SK-N-SH treated with all-trans-retinoic acid at 6 μM for 48 hours (cell line): ENCODE data around the gene DOCK4.
"Not testable (repeated sequence)": the region's sequence is repeated elsewhere in the genome, so short reads cannot be mapped to it uniquely, and the experiment has no call there.

ENCODE experiments used
- ATAC-seq: fragments of 200-7000 bp; cut with Tn5 transposase; 3 replicates; pipeline ENCODE4 v1.9.1; 2020; ENCODE audit warnings: mild to moderate bottlenecking, moderate library complexity
- ARNTL ChIP-seq: fragments of 450-650 bp; formaldehyde crosslinking; IDR thresholded peaks from 2 replicates; pipeline ENCODE4 v1.5.0; 2020; ENCODE audit warnings: low read depth, mild to moderate bottlenecking, moderate library complexity, borderline replicate concordance
- BACH2 ChIP-seq: fragments of 250-450 bp; sonication (Bioruptor Pico); IDR thresholded peaks from 2 replicates; pipeline ENCODE4 v1.9.0; 2021; ENCODE audit warnings: mild to moderate bottlenecking, borderline replicate concordance
- CREB5 ChIP-seq: fragments of 250-450 bp; sonication (Bioruptor Pico); IDR thresholded peaks from 2 replicates; pipeline ENCODE4 v1.5.1; 2020; ENCODE audit warnings: low read depth, mild to moderate bottlenecking, moderate library complexity
- CSDC2 ChIP-seq: fragments of 250-450 bp; sonication (Bioruptor Pico); IDR thresholded peaks from 2 replicates; pipeline ENCODE4 v1.5.0; 2020; ENCODE audit warnings: mild to moderate bottlenecking, moderate library complexity
- CSRNP3 ChIP-seq: fragments of 250-450 bp; sonication (Bioruptor Pico); IDR thresholded peaks from 2 replicates; pipeline ENCODE4 v1.5.1; 2021; ENCODE audit warnings: mild to moderate bottlenecking, moderate library complexity
- ESRRG ChIP-seq: fragments of 250-450 bp; sonication (Bioruptor Pico); IDR thresholded peaks from 2 replicates; pipeline ENCODE4 v1.6.1; 2021; ENCODE audit warnings: mild to moderate bottlenecking
- GLIS3 ChIP-seq: fragments of 250-450 bp; sonication (Bioruptor Pico); IDR thresholded peaks from 2 replicates; pipeline ENCODE4 v1.5.0; 2020; ENCODE audit warnings: mild to moderate bottlenecking, moderate library complexity
- ISL1 ChIP-seq: fragments of 250-450 bp; sonication (Bioruptor Pico); IDR thresholded peaks from 2 replicates; pipeline ENCODE4 v2.1.2; 2022; ENCODE audit warnings: mild to moderate bottlenecking, moderate library complexity
- OSR1 ChIP-seq: fragments of 250-450 bp; sonication (Bioruptor Pico); IDR thresholded peaks from 2 replicates; pipeline ENCODE4 v1.8.0; 2022; ENCODE audit warnings: moderate library complexity, mild to moderate bottlenecking, inconsistent platforms
- POU6F1 ChIP-seq: fragments of 250-450 bp; sonication (Bioruptor Pico); IDR thresholded peaks from 2 replicates; pipeline ENCODE4 v1.8.0; 2021; ENCODE audit warnings: low read depth, mild to moderate bottlenecking, moderate library complexity, borderline replicate concordance
- PPARA ChIP-seq: fragments of 250-450 bp; sonication (Bioruptor Pico); IDR thresholded peaks from 2 replicates; pipeline ENCODE4 v1.5.0; 2020; ENCODE audit warnings: mild to moderate bottlenecking, borderline replicate concordance
- RARB ChIP-seq: fragments of 250-450 bp; sonication (Bioruptor Pico); IDR thresholded peaks from 2 replicates; pipeline ENCODE4 v1.8.0; 2021; ENCODE audit warnings: mild to moderate bottlenecking, moderate library complexity
- TCF4 ChIP-seq: fragments of 250-450 bp; sonication (Bioruptor Pico); IDR thresholded peaks from 2 replicates; pipeline ENCODE4 v1.8.0; 2021; ENCODE audit warnings: mild to moderate bottlenecking, moderate library complexity, borderline replicate concordance
- TOX ChIP-seq: fragments of 250-450 bp; sonication (Bioruptor Pico); IDR thresholded peaks from 2 replicates; pipeline ENCODE4 v1.8.0; 2021; ENCODE audit warnings: mild to moderate bottlenecking, moderate library complexity, borderline replicate concordance
- TSHZ2 ChIP-seq: fragments of 250-450 bp; sonication (Bioruptor Pico); IDR thresholded peaks from 2 replicates; pipeline ENCODE4 v1.5.0; 2020; ENCODE audit warnings: mild to moderate bottlenecking, moderate library complexity
- ZC3H10 ChIP-seq: fragments of 250-450 bp; sonication (Bioruptor Pico); IDR thresholded peaks from 2 replicates; pipeline ENCODE4 v1.5.1; 2021; ENCODE audit warnings: mild to moderate bottlenecking, moderate library complexity
- ZFP3 ChIP-seq: fragments of 250-450 bp; sonication (Bioruptor Pico); IDR thresholded peaks from 2 replicates; pipeline ENCODE4 v1.5.0; 2020; ENCODE audit warnings: mild to moderate bottlenecking, moderate library complexity
- ZFP30 ChIP-seq: fragments of 450-650 bp; formaldehyde crosslinking; IDR thresholded peaks from 2 replicates; pipeline ENCODE4 v1.5.0; 2022; ENCODE audit warnings: mild to moderate bottlenecking, moderate library complexity
- ZNF565 ChIP-seq: fragments of 450-650 bp; formaldehyde crosslinking; conservative IDR thresholded peaks from 2 replicates; pipeline ENCODE4 v1.5.0; 2020; ENCODE audit warnings: low read depth, mild to moderate bottlenecking, moderate library complexity
- ZNF70 ChIP-seq: fragments of 450-650 bp; formaldehyde crosslinking; IDR thresholded peaks from 2 replicates; pipeline ENCODE4 v1.5.0; 2020; ENCODE audit warnings: mild to moderate bottlenecking, moderate library complexity
- ZNF8 ChIP-seq: fragments of 450-650 bp; formaldehyde crosslinking; IDR thresholded peaks from 2 replicates; pipeline ENCODE4 v1.5.0; 2020; ENCODE audit warnings: mild to moderate bottlenecking, moderate library complexity

DOCK4 gene

GRCh38 chr7:112252691-112253090, 46.5 kb upstream of the DOCK4 start:
- no peak for TF ChIP-seq TOX
- ATAC-seq: no peak

- no peak for ATAC-seq
- TF ChIP-seq TCF4 (CRISPR knock-in tag) (no peak), ARNTL (CRISPR knock-in tag) (no peak), ESRRG (CRISPR knock-in tag) (no peak), ZFP3 (CRISPR knock-in tag) (no peak), BACH2 (CRISPR knock-in tag) (no peak), ZNF565 (CRISPR knock-in tag) (no peak), OSR1 (CRISPR knock-in tag) (no peak)
Observed at GRCh38 chr7:112252141-112252540, 45.9 kb upstream of the DOCK4 start.

GRCh38 chr7:112249967-112250366, 43.8 kb upstream of the DOCK4 start:
- not testable (repeated sequence) for ATAC-seq

GRCh38 chr7:112248598-112248997, 42.4 kb upstream of the DOCK4 start:
- TF ChIP-seq ZNF8 (CRISPR knock-in tag) (no peak), RARB (CRISPR knock-in tag) (no peak), BACH2 (CRISPR knock-in tag) (no peak), GLIS3 (CRISPR knock-in tag) (no peak), ARNTL (CRISPR knock-in tag) (no peak), CSRNP3 (CRISPR knock-in tag) (no peak), POU6F1 (CRISPR knock-in tag) (no peak), CREB5 (no peak), CSDC2 (CRISPR knock-in tag) (no peak), ESRRG (CRISPR knock-in tag) (no peak), PPARA (CRISPR knock-in tag) (no peak), TCF4 (CRISPR knock-in tag) (no peak), ISL1 (no peak), ZNF565 (CRISPR knock-in tag) (no peak), ZNF70 (CRISPR knock-in tag) (no peak), TSHZ2 (CRISPR knock-in tag) (no peak), OSR1 (CRISPR knock-in tag) (no peak)
- ATAC-seq: no peak

- TF ChIP-seq ZNF565 (CRISPR knock-in tag) (no peak), TSHZ2 (CRISPR knock-in tag) (no peak), ZNF70 (CRISPR knock-in tag) (no peak), ZC3H10 (CRISPR knock-in tag) (no peak), ISL1 (no peak), ESRRG (CRISPR knock-in tag) (no peak), ZFP30 (CRISPR knock-in tag) (no peak), ZNF8 (CRISPR knock-in tag) (no peak), GLIS3 (CRISPR knock-in tag) (no peak), TCF4 (CRISPR knock-in tag) (no peak)
- TF ChIP-seq, all 23 proteins: peak for 0
- no peak for ATAC-seq
Observed at GRCh38 chr7:112238852-112239610, 32.8 kb upstream of the DOCK4 start.
